Measurements from ENCODE around the gene PEPD. TPM values are rescaled to one million over a fixed set of nuclear protein-coding genes. Genes with fewer than 3 reads are reported as not detected.

PEPD gene
- polyA plus RNA-seq, 4 donors, result 104 to 134 (median 121) TPM

- DNase-seq (ENCODE audit: low read depth in 4 of 4, low spot score in 3 of 4), result no peak
Observed at GRCh38 chr19:33461256-33462111, 60.1 kb downstream of the PEPD start.

DNA sequence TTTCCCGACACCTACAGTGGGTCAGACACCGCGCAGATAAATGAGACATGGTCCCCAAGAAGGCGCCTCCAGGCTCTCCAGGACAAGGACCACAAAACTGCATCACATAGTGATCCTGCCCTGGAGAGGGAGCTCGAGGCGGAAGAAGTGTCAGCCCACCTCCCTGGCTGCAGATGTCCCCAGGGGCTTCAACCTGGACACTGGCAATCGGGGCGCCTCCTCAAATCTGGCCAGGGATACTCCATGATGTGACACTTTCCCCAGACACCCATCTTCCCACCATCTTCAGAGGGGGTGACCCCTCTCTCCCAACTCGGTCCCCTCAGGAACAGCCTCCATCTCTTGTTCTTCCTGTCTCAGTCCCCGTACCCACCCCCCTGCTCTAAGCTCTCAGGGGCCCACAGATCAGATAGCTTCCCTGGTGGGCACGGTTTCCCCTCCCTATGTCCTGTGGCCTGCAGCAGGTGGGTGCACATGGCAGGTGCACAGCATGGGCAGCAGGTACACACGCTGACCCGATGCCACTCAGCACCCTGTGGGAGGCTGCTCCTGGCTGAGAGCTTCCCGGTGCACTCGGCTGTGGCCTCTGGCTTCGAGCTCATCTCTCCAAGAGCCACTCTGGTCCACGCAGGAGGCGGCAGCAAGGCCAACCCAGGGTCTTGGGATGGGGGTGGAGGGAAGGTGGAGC, 61.2 kb downstream of the PEPD start:
- DNase-seq (ENCODE audit: low read depth in 4 of 4, low spot score in 3 of 4), result no peak

DNA sequence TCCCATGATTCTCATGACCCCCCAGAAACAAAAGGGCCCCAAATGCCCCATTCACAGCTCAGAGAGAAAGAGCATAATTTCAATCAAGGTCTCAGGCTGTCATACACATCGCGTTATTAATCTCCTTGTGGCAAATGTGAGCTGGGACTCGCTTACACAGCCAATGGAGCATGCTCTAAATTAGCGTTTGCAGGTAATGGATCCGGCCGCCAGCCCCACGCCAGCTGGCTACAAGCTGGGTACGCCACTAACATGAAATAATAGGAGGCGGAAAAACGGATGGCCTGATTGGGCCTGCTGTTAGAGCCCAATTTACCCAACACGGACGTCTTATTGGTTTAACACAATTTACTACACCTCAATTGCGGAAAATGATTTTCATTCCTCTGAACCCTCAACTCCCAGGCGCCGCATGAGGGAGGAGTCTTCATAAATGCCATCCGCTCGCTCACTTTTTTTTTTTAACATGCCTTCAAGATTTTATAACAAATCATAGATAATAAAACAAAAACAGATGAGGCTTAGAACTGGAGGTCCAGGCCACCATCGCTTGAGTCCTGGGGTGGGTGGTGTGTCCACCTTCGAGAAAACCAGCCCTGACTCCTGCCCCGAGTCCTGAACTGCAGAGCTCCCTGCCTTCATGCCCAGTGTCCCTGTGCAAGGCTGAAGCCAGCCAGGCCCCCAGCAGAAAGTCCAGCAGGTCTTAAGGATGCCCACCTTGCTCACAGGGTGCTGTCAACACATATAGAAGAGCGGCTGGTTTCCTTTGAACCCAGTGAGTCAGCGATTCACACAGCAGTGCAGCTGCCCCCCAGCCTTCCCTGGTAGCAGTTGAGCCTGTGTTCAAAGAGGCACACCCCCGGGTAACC, 62.1 kb downstream of the PEPD start:
- no peak for DNase-seq (ENCODE audit: low read depth in 4 of 4, low spot score in 3 of 4)

DNA sequence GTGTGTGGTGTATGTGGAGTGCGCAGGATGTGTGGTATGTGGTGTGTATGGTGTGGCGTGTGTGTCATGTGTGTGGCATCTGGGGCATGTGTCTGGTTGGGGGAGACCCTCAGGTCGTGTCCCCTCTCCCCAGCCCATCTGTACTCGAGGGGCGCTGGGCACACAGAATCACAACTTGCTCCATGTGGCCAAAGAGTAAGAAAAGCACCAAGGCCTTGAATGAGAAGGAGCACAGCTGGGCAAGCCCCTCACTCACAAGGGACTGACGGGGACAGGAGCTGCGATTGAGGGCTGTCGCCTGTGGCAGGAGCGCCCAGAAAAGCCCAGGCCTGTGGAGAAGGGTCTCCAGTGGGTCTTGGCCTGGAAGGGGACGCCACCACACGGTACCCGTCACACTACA, 62.8 kb downstream of the PEPD start:
- no peak for DNase-seq (ENCODE audit: low read depth in 4 of 4, low spot score in 3 of 4)

- DNase-seq (ENCODE audit: low read depth in 4 of 4, low spot score in 3 of 4), result no peak
Observed at GRCh38 chr19:33458171-33458633, 63.4 kb downstream of the PEPD start.

- DNase-seq (ENCODE audit: low read depth in 4 of 4, low spot score in 3 of 4), result no peak
Observed at GRCh38 chr19:33456845-33457220, 64.8 kb downstream of the PEPD start.

DNA sequence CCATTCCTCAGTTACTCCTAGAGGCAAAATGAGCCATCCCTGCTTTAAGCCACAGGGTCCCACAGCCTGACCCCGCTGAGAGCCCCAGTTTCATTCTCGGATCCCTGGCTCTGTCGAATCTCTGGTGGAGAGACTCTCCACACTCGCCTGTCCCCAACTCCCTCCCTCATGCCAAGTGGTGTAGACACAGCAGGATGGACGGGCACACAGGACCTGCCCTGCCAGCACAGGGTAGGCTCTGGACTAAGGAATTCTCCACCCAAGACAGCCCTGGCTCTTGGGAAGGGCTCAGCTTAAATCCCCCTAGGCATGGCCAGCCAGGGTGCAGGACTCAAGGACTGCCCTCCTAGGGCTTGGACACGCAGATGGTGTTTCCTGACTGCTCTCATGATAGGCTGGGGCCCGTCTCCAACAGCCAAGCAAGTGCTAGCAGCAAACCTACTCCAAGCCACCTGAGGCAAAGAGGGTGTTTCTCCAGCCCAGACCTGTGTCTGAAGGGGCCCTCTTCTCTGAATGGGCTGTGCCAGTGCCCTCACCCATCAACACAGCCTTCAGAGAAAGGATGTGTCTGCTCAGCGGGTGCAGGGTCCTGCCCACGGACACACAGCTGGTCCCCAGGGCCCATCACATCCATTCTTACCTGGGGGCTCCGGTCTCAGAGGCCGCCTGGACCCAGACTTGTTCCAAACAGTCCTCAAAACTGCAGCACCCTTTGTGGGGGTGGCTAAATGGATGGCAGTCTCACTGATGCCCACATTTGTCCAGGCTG, 65.3 kb downstream of the PEPD start:
- DNase-seq (ENCODE audit: low read depth in 4 of 4, low spot score in 3 of 4), result no peak

- no peak for DNase-seq (ENCODE audit: low read depth in 4 of 4, low spot score in 3 of 4)
Observed at GRCh38 chr19:33453265-33453664, 68.3 kb downstream of the PEPD start.

DNA sequence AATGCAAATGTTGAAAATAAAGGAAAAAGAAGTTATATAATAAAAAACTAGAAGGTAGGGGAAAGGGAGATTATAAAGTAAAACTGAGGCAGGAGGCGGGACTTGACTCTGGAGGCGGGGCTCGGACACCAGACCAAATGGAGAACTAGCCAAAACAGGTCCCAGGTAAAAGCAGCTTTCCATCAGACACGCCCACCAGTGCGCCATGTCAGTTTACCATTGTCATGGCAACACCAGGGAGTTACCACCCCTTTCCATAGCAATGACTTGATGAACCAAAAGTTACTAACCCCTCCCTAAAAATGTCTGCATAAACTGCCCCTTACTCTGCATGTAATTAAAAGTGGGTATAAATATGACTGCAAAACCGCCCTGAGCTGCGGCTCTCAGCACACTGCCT, 70.9 kb downstream of the PEPD start:
- DNase-seq (ENCODE audit: low read depth in 4 of 4, low spot score in 3 of 4), result no peak

GRCh38 chr19:33449799-33450198, 71.8 kb downstream of the PEPD start:
- DNase-seq (ENCODE audit: low read depth in 4 of 4, low spot score in 3 of 4), result no peak

DNA sequence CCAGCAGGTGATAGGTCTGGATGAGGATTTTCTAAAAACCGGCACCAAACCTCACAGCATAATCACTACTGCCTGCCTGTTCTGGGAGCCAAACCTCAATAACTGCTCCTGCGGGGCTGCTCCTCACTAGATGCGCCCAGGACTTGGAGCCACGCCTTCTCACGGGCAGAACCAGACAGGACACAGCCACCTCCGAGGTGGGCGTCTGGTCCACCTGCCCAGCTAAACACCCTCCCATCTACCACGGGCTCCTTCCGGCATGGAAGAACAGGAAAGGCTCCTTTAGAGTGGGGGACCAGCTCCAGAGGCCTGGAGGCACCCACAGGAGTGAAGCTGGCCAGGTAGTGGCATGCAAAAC, 73.5 kb downstream of the PEPD start:
- DNase-seq (ENCODE audit: low read depth in 4 of 4, low spot score in 3 of 4), result no peak

DNA sequence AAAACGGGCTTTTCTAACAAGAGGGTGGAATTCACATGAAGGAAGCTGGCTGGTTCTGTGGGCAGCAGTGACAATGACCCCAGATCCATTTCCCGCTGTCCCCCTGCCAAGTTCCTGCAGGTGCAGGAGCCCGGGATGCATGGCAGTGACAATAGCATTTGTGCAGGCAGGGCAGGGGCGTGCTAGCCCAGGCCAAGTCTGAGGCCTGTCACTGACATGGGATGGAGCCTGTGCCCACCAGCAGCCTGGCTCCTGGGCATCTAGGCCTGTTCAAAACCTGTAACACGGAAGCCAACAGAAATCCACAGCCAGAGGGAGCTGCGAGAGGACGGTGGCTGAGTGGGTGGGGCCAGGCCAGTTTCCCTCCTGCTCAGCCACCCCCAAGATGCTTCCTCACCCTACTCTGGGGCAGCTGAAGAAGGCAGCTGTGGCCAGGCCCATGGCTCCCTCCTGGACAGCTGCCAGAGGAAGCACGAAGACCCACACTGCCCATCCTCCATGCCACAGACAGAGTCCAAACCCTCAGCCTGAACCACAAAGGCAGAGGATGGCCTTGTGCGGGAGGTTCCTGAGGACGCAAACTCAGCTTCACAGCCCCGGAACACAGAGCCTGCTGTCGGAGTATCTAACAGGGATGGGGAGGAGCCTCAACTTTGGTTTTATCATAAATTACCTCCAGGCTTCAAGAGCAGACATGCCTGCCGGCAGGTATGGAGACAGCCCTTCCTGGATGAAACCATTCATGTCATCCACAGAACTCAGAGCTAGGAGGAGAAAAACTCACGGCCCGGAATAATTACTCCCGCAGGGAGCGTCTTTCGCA, 74.0 kb downstream of the PEPD start:
- no peak for DNase-seq (ENCODE audit: low read depth in 4 of 4, low spot score in 3 of 4)

DNA sequence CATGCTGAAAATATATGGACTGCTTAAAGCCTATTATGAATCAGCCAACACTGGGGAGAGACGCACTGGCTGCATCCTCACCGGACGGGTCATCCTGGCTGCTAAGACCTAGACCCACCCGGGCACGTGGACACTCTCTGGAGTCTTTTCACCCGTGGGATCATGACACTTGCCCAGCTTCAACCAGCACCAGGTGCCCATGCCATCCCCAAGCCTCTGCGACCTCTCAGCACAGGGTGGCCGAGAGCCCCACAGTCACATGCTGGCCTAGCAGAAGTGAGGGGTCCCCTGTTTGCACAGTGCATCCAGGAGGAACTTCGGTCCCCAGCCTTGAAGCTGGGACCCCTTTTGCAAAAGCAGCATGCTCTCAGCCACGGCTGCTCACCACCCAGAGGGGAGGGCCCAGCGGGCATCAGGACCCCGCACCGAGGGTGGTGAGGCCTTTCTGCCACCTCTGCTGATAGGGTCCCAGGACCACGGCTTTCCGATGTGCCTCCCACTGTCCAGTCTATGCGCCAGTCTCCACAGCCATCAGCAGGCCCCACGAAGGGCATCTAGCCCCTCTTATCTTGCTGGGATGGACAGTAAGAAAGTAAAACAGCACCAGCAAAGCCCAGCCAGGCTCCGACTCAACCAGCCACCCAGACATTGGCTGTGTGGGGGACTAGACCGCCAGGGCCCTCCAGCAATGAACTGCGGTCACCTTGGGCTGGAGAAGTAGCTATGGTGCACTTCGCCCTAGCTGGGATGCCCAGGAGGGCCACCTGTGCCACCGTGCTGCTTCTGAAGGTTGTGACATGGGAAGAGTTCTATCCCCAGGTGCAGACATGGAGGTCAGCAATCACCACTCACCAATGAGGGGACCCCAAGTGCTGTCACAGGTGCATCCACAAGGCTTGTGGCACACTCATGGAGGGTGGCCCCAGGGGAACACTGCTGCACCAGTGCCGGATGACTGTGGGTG, 75.0 kb downstream of the PEPD start:
- no peak for DNase-seq (ENCODE audit: low read depth in 4 of 4, low spot score in 3 of 4)

- no peak for DNase-seq (ENCODE audit: low read depth in 4 of 4, low spot score in 3 of 4)
Observed at GRCh38 chr19:33445442-33446329, 75.9 kb downstream of the PEPD start.

- no peak for DNase-seq (ENCODE audit: low read depth in 4 of 4, low spot score in 3 of 4)
Observed at GRCh38 chr19:33444562-33445441, 76.8 kb downstream of the PEPD start.

All from right renal pelvis (tissue), 4 donors.